Hematopoietic multipotent progenitor cell treated with erythropoietin and hydrocortisone succinate and interleukin-3 and kit ligand, for 4 days (in vitro differentiated cells): ENCODE results near the gene POMT1.
"Not testable (repeated sequence)": the region's sequence is repeated elsewhere in the genome, so short reads cannot be mapped to it uniquely, and the experiment has no call there.

ENCODE experiments used
- DNase-seq: peaks from one replicate; pipeline ENCODE4 v3.0.0-alpha.2; 2015

POMT1 gene, protein sequence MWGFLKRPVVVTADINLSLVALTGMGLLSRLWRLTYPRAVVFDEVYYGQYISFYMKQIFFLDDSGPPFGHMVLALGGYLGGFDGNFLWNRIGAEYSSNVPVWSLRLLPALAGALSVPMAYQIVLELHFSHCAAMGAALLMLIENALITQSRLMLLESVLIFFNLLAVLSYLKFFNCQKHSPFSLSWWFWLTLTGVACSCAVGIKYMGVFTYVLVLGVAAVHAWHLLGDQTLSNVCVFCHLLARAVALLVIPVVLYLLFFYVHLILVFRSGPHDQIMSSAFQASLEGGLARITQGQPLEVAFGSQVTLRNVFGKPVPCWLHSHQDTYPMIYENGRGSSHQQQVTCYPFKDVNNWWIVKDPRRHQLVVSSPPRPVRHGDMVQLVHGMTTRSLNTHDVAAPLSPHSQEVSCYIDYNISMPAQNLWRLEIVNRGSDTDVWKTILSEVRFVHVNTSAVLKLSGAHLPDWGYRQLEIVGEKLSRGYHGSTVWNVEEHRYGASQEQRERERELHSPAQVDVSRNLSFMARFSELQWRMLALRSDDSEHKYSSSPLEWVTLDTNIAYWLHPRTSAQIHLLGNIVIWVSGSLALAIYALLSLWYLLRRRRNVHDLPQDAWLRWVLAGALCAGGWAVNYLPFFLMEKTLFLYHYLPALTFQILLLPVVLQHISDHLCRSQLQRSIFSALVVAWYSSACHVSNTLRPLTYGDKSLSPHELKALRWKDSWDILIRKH

DNA sequence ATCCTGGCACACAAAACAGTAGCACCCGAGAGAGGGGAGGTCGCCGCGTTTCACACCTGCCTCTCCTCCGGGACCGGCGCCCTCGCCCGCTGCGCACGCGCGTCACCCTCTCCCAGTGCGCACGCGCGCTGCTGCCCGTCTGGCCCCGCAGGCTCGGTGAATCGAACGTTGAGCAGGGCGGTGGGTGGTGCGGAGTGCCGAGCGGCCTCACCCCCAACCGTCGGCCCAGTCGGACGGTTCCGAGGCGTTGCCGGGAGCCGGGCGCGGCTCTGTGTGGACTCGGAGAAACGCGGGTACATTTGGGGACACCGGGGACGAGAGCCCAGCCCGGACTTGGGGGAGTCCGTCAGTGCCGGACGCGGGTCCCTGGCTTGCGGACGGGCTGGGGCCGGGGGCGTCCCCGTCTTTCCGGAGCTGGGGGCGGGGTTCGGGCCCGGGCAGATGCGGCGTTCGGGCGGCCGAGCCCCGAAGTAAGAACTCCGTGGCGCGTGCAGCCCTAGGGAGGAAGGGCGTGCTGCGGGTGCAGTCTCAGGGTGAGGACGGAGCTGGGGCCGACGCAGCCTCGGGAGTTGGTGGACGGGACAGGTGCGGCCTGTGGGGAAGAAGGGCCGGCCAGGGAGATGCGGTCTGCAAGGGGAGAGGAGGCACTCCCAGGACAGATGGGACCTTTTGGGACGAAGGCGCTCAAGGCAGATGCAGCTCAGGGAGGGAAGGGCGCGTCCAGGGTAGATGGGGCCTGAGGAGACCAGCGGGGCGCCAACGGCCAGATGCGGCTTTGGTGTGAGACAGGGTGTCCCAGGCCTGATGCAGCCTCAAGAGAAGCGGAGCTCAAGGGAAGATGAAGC is at the start of gene POMT1:
Gene POMT1 (plus strand): TSS at position 138 of the 845 bp plus-strand sequence. CDS start 1,301 bp downstream, outside the sequence.
- peak; percentile 92 for DNase-seq

DNA sequence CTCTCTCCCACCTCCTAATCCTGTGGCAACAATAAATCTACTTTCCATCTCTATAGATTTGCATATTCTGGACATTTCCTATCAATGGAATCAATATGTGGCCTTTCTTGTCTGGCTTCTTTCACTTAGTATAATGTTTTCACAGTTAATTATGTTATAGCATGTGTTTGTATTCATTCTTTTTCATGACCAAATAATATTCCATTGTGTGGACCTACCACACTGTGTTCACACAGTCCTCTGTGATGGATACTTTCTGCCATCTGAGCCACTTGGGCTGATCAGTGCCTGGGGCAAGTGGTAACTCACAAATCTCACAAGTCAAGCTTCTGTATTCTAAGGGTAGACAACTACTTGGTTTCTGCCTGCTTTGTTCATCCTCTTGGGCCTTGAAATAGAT is 48.7 kb upstream of the POMT1 start:
- no peak for DNase-seq

DNA sequence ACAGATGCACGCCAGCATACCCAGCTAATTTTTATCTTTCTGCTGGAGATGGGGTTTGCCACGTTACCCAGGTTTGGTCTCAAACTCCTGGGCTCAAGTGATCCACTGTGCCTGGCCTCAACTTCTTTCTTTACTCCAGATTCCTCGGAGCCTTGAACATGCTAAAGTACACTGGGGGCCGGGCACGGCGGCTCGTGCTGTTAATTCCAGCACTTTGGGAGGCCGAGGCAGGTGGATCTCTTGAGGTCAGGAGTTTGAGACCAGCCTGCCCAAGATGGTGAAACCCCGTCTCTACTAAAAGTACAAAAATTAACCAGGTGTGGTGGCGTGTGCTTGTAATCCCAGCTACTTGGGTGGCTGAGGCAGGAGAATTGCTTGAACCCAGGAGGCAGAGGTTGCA is 47.1 kb upstream of the POMT1 start:
- not testable (repeated sequence) for DNase-seq

DNA sequence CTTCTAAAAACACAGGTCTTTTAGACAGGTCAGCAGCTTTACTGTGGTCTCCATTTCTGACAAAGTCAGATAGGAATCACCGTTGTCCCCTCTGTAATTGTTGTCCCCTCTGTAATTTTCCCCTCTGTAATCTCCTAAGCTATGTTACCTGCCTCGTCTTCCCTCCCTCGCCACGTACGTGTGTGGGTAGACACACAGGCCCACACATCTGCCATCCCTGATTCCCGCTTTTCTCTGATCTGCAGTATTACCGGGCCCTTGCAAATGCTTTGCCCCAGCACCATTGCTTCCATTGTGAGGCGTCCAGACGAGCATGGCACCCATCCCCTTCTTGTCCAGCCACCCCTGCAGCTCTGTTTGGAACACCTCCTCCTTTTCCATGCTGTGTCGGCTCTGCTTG is 45.0 kb upstream of the POMT1 start:
- no peak for DNase-seq

DNA sequence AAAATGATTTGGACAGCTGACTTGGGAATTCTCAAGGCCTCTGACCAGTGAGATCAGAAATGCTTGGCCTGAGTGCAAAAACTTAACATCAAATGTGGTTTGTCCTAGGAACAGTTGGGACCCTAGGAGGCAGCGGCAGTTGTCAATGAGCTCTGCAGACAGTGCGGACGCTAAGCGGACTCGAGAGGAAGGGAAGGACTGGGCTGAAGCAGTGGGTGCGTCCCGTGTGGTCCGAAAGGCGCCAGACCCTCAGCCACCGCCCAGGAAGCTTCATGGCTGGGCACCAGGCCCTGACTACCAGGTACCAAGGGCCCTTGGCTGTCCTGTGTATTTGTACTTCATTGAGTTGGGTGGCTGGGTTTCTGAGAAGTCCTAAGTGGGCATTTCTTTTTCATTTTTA is 43.7 kb upstream of the POMT1 start:
- no peak for DNase-seq

DNA sequence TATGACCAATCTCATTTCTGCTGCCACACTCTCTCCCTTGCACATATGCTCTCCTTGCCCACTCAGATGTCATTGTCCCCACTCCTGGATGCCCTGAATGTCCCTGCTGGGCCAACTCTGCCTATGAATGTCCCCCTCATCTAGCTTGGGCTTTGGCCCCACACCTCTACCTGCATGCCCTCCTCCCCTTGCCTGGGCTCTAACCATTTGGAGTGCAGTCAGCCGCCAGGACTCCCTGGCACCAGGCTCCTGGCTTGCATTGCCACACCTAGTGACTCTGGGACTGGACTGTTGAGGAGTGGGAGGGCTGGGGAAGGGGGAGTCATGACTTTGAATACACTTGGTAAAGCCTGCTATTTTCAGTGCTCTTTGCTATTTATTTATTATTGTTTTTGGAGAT is 41.6 kb upstream of the POMT1 start:
- no peak for DNase-seq

DNA sequence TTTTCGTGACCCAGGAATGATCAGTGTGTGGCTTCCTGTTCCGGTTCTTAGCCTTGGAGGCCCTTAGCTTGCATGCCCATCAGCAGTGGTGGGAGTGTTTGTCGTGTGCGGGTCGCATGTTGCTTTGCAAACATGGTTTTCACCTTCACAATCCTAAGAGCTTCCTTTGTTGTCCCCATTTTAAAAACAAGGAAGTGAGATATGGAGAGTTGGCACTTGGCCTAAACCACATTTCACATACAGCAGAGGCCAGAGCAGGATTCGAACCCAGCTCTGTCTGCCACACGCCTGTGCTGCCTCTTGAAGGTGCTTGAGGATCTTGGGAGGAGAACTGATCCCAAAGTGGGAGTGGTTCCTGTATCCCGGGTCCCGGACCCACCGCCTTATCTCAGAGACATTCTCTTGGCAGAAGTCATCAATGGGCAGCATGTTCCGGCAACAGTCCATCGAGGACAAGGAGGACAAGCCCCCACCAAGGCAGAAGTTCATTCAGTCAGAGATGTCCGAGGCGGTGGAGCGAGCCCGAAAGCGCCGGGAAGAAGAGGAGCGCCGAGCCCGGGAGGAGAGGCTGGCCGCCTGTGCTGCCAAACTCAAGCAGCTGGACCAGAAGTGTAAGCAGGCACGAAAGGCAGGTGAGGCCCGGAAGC is 38.2 kb upstream of the POMT1 start:
- peak; percentile 63 for DNase-seq

DNA sequence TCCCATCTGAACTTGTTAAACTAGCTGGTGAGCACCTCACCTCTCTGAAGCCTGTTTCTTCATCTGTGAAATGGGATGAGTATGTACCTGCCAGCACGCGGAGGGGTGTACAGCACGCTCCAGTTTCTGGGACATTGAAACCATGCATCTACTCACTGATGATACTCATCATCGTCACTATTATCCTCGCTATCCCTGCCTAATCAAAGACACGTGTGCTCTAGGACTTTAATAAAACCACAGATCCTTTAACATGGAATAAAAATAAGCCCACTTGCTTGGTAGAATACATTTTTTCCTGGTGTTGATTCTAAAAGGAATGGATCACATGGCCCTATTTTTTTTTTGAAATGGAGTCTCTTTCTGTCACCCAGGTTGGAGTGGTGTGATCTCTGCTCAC is 37.3 kb upstream of the POMT1 start:
- no peak for DNase-seq

DNA sequence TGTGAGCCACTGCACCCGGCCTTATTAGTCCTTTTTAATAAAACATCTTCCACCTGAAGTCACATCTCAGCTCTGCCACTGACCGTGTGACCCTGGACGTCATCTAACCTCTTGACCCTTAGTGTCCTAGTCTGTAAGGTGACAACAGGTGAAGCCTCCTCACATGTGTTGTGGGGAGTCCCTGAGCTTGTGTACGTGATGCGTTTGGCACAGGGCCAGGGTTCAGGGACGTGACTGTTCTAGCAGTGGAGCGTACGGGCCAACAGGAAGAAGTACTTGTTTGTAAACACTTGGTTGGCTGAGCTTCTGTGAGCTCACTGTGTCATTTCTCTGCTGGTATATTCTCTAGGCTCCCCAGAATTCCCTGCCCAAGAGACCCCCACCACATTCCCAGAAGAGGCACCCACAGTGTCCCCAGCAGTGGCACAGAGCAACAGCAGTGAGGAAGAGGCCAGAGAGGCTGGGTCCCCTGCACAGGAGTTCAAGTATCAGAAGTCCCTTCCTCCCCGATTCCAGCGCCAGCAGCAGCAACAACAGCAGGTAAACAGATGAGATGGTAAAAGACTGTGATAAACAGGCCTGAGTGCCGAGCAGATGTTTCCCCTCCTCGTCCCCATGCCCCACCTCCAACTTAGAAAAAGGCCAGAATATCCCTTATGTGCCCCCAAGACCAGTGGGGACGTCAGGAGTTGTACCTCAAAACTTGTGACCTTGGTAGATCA is 35.3 kb upstream of the POMT1 start:
- no peak for DNase-seq

DNA sequence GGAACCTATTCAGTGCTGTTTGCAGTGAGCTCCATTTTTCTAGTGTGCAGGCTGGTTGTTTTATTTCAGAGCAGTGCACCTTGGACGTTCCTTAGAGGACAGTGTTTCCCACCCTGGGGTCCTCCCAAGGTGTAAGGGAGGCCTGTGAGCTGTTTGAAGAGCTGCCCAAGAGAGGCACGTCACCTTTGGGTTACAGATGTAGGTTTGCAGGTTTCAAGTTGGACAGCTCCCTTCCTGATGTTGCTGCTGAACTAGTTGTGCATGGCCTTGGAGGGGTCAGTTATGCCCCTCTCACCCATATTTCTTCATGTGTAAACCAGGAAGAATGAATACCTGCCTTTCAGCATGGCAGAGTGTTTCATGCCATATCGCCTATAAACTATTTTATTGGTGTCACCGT is 34.7 kb upstream of the POMT1 start:
- DNase-seq: no peak

DNA sequence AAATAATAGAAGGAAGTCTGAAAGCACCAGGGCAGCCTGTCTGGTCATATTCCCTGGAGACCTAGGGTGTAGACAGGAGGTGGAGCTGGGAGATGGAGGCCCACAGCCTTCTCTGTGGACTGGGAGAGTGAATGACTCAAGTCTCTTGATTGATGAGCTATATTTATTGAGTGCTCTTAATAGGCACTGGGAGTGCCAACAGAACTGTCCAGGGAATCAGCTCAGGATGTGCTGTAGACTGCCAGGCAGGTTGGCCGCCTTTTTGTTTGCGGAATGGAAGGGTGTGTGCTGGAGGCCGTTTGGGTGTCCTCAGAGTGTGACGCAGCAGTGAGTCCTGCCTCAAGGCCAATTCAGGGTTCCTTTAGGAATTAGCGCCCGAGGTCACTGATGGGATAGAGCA is 33.4 kb upstream of the POMT1 start:
- DNase-seq: no peak

DNA sequence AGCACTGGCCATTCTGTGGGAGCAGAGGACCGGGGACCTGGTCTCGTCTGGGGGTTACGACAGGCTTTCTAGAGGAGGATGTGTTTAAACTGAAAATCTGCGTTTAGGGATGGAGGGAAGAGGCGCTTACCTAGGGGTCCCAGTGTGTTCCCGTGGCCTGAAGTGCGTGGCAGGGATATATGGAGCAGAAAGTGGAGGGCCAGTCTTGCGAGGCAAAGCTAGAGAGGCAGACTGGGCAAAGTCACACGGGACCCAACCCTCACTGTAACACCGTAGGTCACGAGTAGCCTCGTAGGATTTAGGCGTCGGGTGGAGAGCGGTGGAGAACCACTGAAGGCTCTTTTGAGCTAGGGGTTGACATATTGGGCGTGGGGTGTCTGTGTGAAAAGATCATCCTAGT is 32.8 kb upstream of the POMT1 start:
- no peak for DNase-seq

DNA sequence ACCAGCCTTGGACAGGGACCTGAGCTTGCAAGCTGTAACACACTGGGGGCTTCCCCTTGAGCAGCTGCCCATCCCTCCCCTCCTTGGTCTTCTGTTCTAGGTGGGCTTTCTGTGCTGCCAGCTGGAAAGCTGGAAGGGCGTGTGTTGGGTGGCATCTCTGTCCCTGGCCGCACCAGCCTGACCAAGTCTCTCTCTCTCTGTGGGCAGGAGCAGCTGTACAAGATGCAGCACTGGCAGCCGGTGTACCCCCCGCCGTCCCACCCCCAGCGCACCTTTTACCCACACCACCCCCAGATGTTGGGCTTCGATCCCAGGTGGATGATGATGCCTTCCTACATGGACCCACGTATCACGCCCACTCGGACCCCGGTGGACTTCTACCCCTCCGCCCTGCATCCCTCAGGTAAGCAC is 32.1 kb upstream of the POMT1 start:
- no peak for DNase-seq

DNA sequence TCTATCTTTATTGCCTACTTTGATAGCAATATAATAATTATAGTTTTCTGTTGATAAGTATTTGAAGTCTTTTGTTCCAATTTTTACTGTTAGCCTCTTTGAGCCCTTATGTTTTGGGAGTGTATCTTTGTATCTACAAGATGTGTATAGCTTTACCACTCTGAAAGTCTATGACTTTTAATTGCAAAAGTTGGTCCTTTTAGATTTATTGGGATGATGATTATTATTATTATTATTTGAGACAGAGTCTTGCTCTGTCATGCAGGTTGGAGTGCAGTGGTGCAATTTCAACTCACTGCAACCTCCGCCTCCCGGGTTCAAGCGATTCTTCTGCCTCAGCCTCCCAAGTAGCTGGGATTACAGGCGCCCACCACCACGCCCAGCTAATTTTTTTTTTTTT is 30.6 kb upstream of the POMT1 start:
- not testable (repeated sequence) for DNase-seq

DNA sequence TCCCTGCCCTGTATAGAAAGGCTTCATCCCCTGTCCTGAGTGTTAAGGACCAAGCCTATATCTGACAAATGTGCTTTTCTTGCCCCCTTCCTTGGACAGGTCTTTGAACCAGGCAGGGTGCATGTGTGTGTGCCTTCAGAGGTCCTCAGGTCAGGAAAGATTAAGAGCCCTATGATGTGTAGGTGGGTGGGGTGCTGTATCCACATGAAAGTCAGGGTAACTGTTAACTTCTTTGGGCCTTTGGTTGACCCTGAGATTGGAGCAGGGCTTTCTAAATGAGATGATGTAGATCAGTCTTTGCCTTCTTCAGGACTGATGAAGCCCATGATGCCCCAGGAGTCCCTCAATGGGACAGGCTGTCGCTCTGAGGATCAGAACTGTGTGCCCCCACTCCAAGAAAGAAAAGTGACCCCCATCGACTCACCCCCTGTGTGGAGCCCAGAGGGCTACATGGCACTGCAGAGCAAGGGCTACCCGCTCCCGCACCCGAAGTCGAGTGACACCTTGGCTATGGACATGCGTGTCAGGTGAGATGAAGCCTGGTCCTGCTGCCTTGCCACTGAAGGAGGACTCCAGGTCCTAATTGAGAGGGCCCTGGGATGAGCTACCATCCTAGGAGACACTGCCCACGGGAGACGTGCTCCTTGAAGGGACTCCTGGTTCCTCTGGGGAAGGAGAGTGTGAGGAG is 29.4 kb upstream of the POMT1 start:
- no peak for DNase-seq

DNA sequence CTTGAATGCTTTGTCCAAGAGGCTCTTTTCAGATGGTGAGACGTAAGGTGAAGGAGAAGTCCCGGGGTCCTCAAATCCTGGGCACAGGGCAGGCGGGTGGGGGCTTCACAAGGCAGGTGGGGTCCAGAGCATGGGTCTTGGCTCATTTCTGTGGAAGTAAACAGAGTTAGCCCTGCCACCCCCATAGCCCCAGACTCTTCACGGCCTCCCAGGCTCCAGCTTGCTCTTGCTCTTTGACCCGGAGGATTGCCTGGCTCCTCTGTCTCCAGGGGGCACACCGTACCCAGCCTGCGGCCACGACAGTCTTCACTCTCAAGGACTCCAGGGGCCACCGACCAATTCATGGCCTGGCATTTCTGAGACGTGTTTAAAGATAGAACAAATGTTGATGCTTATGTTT is 28.8 kb upstream of the POMT1 start:
- no peak for DNase-seq

DNA sequence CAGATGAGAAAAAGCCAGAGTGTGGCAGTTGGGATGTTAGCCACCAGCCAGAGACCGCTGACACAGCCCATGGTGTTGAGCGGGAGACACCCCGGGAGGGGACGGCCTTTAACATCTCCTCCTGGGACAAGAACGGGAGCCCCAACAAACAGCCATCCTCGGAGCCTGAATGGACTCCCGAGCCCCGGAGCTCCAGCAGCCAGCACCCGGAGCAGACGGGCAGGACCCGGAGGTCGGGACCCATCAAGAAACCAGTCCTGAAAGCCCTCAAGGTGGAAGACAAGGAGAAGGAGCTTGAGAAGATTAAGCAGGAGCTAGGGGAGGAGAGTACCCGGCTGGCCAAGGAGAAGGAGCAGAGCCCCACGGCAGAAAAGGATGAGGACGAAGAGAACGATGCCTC is 28.0 kb upstream of the POMT1 start:
- DNase-seq: no peak

DNA sequence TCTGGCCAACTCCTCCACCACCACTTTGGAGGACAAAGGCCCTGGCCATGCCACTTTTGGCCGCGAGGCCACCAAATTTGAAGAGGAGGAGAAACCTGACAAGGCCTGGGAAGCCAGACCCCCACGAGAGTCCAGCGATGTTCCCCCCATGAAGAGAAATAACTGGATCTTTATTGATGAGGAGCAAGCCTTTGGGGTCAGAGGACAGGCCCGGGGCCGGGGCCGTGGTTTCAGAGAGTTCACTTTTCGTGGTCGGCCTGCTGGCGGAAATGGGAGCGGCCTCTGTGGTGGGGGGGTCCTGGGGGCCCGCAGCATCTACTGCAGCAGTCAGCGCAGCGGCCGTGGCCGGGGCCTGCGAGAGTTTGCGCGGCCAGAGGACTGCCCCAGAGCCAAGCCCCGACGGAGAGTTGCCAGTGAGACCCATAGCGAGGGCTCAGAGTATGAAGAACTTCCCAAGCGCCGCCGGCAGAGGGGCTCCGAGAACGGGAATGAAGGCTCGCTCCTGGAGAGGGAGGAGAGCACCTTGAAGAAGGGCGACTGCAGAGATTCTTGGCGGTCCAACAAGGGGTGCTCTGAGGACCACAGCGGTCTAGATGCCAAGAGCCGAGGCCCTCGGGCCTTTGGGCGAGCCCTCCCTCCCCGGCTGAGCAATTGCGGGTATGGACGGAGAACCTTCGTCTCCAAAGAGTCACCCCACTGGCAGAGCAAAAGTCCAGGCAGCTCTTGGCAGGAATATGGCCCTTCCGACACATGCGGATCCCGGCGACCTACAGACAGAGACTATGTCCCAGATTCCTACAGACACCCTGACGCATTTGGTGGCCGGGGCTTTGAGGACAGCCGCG is 27.4 kb upstream of the POMT1 start:
- DNase-seq: no peak

DNA sequence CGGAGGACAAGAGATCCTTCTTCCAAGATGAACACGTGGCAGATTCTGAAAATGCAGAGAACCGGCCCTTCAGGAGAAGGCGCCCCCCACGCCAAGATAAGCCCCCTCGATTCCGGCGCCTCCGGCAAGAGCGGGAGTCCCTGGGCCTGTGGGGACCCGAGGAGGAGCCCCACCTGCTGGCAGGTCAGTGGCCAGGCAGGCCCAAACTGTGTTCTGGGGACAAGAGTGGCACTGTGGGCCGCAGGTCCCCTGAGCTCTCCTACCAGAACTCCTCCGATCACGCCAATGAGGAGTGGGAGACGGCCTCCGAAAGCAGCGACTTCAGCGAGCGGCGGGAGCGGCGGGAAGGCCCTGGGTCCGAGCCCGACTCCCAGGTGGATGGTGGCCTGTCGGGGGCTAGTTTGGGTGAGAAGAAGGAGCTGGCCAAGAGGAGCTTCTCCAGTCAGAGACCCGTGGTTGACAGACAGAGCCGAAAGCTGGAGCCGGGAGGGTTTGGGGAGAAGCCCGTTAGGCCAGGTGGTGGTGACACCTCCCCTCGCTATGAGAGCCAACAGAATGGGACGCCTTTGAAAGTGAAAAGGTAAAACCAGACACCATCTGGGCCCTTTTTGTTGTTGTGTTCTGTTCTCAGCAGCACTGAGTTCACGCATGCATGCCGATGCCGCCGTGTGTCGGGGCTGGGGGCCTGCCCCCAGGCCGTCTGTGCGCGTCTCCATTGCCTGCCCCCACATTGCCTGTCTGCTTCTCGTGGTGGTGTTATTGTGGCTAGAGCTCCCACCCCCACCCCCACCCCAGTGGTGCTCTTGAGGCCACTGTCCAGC is 26.6 kb upstream of the POMT1 start:
- no peak for DNase-seq
